Measurements from ENCODE around the gene PIAS1.
"Not testable (repeated sequence)": the region's sequence is repeated elsewhere in the genome, so short reads cannot be mapped to it uniquely, and the experiment has no call there.

The PIAS1 gene

DNA sequence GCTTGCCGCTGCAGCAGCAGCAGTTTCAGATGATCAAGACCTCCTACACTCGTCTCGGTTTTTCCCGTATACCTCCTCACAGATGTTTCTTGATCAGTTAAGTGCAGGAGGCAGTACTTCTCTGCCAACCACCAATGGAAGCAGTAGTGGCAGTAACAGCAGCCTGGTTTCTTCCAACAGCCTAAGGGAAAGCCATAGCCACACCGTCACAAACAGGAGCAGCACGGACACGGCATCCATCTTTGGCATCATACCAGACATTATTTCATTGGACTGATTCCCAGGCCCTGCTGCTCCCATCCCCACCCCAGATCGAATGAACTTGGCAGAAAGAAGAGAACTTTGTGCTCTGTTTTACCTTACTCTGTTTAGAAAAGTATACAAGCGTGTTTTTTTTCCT is 133.4 kb downstream of the PIAS1 start:
- DNase-seq = no peak

DNA sequence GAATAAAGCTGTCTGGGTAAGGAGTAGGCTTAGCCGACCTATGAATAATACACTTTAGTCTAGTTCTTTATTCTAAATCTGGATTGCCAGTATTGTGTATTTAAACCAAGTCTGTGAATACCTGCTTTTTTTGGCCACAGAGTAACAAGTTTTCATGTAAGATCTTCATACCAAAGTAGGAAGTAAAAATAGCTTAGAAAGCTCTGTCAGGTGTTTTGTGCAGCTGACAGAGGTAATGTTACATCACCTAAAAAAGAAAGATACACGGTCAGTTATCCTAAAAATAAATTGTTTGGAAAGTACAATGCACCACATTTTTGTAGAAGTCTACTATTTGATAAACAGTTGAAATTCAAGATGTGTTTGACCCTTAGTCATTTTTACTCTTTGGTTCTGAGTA is 134.5 kb downstream of the PIAS1 start:
- no peak for DNase-seq

DNA sequence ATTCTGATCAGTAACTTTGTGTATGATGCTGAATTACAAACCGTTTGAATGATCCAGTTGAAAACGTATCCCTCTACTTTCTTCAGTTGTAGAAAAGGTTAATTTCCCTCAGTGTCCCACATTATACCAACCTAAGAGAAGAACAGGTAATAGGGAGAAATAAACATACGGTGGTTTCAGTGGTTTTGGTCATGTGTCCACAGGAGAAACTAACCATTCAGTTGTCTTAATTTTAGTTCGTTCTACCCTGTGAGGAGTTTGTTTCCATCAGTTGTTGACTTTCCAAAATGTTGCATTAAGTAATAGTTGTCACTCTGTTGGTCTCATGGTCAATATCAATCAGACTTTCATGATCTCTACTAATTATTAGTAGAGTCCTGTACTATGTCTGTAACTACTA is 135.9 kb downstream of the PIAS1 start:
- DNase-seq = no peak

DNA sequence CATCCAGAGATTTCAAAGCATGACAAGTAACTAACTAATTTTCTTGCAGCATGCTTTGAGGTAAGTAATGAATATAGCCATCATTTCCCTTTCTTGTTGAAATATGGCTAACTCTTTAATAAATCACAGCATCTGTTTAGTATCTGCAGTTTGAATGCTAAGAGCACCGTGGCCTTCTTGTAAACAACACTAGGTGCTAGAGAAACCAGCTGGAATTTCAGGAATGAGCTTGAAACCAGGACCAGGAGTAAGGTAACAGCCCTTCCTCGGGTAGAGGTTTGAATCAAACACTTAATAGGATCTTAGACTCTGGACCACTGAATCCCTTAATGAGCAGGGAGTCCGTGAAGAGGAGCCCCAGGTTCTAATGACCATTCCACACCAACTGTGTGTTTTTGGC is 137.4 kb downstream of the PIAS1 start:
- DNase-seq = no peak

DNA sequence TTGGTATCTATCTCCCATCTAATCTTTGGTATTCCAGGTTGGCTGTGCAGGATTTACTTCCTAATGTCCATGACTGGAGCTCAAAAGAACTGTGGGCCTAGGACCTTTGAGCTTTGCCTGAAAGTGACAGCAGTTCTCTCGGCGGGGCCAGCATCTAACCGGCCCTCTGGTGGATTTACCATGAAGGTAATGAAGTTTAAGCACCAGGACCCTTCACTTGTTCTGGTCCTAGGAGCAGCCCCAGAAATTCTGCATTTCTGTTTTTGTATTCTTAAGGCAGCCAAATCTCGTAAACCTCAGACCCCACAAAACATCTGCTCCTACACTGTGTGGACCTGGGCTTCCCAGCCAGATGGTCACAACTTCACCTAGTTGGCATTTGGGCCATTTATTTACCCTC is 138.0 kb downstream of the PIAS1 start:
- DNase-seq = no peak

DNA sequence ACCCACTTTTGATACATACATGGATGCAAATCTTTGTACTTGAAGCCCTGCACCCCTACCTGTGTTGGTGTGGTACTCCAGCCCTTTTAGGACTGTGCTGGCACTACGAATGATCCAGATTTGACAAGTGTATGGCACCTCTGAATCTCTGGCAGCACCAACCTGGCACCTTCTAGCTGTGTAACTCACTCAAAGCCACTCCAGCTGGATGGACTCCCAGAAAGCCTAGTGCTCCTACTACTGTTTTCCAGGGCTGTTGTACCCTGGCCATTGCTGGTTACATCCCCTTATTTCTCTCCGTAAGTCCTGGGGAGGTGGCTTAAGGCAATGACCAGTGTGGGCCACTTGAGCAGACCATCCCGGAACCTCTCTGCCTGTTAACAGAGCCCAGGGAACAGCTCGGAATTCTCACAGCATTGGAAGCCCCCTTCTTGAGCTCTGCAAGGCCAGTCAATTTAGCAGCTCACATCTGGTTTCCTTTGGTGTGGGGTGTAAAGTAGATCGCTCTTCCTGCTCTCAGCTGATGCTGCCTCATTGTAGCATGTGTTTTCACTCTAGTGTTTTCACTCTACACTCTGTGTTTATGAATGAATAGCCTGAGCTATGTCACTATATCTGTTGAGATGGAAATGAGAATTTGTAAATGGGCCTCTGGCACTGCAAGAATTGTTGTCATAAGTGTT is 138.8 kb downstream of the PIAS1 start:
- DNase-seq = no peak

DNA sequence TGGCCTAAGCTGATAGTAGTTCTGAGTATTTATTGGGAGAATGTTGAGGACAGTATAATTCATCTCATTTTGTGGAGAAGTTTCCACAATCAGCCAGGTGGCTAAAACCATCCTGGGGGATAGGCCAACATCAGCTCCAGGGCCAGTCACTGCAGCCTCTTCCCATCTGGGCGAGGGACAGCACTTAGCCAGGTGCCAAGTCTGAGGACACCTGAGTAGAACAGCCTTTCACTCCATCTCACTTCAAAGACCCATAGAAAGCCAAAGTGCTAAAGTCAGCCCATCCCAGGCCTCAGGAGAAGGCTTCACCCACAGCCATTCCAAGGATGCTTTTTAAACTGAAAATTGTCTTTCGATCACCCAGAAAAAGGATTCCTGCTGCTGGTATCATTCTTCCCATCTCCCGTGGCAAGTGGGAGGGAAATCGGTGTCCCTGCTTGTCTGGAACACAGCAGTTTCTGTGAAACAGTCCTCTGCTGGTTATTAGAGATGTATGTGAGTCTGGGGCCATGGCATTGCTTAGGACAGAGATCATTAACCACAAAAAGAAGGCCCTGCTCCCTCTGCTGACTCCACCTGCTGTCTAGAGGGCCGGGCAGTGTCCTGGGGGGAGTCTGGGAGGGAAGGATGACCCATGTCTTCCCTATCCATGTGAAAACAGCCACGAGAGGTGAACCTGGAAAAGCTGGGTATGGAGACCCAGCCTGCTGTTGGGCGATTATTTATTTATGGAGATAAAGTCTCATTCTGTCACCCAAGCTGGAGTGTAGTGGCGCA is 141.4 kb downstream of the PIAS1 start:
- no peak for DNase-seq

DNA sequence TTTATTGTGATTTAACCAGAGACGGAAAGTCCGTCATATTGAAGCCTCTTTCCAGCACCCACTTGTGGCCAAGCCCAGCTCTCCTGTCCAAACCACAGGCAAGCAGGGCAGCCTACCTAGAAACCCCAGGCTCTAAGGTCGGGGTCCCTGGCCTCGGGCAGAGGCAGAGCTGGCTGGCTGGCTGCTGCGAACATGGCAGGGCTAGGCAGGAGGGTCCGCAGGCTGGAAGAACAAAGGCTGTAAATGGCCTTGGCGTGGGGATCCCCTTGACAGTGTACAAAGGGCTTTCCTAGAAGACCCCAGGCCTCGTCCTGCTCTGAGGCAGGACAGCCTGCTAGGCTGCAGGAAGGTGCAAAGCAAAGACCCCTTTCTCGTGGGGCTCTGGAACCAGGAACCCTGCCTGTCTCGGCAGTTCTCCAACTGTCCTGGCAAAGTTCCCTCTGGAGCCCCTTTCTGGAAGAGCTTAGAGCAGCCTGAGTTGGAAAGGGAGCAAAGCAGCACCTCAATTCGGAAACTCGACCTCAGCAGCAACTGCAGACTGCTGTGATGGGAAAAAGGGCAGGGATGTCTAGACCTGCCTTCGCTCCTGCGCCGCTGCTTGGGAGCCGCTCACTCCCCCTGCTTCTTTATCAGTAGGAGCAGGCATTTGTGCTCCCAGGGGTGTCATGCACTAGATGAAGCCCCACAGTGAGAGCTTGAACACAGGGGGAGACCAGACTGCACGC is 142.5 kb downstream of the PIAS1 start:
- no peak for DNase-seq

DNA sequence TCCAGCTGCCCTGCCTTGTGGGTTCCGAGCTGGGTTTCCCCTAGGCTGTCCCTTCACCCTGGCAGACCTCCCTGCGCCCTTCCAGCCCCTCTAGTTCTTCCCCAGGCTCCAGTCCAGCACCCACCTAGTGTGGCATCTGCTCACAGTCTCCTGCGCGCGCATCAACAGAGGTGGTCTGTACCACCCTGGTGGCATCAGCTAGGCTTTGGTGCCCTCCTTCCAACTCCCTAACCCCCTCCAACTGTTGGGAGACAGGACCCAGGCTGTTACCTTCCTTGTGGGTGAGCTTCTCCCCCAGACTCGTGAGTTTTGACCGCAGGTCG is 143.0 kb downstream of the PIAS1 start:
- DNase-seq = no peak

DNA sequence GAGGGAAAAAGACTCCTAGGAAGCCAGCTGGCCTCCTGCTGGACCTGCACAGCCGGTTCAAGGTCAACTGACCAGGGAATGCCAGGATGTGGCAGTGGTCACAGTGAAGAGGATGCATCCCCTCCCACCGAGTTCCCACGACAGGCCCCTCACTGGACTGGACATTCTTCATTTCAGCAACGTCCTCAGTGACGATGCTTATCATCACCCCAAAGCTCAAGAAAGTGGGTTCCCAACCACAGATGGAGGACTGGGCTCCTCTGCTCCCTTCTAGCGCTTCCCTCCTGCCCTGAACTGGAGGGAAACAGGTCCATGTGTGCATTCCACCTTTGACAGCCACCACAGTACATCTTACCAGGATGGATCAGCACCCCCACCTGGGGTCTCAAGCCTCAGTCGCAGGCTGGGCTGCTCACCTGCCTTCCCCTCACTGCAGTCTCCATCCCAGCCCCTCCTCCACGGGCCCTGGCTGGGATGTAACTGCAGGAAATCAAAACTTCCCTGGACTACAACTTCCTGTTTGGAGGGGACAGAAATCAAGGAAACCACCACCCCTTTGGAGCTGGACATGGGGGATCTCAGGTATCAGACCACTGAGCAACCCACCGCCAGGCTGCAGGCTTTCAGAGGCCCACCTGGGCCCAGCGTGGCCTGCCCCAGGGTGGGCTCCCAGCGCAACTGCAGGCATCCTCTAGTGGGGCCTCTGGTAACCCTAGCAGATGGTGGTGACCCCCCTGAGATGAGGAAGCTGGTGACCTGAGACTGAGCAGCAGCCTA is 143.7 kb downstream of the PIAS1 start:
- DNase-seq = no peak

DNA sequence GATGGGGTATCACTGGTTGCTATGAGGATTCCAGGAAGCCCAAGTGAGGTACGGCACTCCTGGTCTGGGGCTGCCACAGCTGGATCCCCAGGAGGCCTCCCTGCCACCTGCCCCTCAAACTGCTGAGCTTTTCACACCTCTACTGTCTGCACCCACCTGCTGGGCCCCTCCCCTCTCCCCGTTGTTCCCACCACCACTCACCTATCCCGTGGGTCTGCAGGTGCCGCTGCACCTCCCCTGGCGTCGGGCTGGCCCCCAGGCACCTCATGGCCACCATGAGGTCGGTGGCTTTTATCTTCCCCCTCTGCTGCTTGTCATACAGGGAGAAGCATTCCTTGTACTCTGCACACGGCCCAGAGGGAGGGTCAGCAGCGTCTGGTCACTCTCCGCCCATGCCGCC is 145.2 kb downstream of the PIAS1 start:
- DNase-seq = no peak

DNA sequence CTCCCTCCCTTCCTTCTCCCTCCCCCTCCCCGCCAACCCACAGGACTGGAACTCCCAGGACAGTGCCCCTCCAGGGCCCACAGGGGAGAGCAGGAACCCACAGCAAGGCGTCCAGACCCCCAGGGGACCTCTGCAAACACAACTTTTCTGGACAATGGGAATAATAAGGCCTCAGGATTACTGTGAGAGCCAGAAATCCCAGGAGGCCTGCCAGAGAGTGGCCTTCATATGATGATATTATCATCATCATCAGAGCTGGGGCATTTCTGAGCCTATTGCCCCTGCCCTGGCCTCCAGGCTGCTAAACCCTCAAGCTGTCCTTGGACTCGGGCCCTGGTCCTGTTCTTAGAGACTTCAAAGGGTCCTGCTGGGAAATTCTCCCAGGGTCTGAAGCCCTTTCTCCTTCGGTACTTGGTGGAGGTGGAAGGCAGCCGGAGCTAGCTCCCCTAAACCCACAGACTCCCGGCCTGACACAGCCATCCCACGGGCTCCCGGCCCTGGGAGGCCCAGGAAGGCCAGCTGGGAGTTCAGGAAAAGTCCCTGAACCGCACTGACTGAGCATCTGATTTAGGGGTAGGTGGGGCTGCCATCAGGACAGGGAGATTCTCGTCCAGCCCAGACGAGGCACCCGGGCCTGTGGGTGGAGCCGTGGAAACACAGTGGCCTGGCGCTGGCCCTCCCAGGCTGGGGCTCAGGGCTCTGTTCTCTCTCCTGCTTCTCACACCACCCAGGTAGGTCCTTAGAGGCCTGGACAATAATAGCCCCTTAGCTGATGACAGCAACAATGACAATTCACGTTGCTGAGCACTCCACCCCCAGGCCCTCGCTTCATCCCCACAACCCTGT is 146.1 kb downstream of the PIAS1 start:
- DNase-seq = no peak

DNA sequence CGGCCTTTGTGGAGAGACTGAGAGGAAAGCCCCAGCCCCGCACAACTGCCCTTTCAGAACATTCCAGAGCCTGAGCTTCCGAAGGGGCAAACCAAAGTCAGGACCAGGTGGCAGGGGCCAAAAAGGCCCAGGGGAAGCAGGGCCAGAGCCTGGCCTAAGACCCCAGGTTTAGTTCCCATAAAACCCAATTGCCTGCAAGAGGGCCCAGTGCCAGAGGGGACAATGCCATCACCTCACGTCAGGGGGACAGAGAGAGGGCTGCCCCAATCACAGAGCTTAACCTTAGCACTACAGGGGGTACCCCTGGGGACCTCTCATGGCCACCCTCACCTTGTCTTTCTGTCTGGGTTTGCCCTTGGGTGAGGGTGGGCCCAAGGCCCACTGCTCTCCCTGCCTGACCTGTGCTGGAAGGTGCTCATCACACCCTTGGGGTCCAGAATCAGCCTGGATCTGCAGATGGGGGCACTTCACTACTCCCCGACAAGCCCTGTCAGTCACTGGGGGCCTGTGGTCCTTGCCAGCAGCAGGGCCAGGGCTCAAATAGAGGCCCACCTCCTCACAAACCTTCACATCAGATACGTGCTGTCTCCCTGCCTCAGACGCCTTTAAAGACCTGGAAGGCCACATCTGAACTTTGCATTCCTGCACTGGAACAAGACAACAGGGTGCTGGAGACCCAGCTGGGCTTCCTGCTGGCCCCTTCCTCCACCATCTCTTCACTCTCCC is 147.2 kb downstream of the PIAS1 start:
- no peak for DNase-seq

DNA sequence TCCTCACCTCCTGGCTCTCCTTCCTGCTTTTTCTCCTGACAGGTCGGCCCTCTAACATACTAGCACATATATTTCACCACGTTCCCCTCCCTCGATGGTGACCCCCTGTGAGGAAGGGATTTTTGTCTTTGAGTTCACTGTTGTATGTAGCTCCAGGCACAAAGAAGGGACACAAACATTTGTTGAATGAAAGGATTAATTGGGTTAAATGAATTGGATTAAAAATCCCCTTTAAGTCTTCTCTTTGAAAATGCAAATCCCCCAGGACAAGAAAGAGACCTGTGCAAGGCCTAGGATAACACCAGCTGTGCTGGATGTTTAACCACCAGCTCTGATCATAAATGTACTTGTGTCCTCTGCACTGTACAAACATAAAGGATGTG is 147.8 kb downstream of the PIAS1 start:
- DNase-seq = no peak

DNA sequence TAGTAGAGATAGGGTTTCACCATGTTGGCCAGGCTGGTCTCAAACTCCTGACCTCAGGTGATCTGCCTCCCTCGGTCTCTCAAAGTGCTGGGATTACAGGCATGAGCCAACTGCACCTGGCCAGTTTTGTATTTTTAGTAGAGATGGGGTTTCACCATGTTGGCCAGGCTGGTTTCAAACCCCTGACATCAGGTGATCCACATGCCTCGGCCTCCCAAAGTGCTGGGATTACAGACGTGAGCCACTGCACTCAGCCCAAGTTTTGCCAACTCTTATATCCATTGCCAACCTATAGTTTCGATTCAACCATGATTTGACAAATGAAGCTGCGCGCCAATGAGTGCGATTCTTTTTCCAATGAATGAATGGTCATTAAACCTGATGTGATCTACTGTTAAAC is 148.9 kb downstream of the PIAS1 start:
- not testable (repeated sequence) for DNase-seq

DNA sequence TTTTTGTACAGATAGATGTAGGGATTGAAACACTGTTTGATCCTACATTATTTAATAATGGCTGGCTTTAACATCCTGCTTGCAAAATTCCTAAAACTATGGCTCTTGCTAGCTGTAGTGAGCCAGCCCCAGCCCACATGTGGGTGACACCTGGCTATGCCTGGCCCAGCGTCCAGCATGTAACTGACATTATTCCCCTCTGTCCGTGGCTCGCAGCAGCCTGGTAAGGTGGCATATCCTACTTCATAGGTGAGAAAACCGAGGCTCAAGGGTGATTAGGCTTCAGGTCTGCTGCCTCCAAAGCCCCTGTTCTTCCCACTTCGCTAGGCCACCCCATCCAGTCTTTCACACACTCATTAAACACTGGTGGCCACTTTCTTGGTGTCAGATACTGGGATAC is 149.4 kb downstream of the PIAS1 start:
- DNase-seq = no peak

DNA sequence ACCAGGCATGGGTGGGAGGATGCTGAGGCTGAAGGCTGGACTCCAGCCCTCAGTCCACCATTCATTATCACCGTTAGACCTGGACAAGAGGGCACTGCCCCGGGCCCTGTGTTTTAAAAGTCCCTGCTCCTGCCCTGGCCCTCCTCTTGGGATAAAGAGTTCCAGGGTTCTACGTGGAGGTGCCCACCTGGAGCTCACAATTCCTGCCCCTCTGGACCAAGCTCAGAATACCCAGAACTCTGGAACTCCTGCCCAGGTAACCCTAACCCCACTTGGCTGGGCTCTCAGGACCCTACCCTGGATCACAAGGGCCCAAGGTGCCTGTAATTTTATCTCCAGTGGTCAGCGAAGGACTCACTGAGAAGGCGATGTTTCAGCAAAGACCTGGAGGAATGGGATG is 149.8 kb downstream of the PIAS1 start:
- no peak for DNase-seq

DNA sequence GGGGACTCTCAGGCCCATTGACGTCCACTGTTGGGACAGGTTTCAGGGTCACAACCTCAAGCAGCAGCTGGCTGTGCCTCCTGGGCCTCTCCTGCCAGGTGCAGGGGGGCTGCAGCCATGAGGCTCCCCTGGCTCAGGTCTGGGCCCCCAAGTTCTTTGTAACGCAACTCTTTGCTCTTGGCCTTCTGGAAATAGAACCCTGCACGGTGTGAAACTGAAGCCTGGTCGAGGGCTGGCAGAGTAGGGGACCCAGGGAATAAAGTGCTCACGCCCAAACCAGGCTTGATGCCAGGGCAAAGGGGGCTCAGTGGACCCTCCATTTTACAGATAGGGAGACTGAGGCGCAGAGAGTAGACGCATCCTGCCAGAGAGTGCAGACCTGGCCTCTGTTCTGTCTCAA is 150.2 kb downstream of the PIAS1 start:
- no peak for DNase-seq

DNA sequence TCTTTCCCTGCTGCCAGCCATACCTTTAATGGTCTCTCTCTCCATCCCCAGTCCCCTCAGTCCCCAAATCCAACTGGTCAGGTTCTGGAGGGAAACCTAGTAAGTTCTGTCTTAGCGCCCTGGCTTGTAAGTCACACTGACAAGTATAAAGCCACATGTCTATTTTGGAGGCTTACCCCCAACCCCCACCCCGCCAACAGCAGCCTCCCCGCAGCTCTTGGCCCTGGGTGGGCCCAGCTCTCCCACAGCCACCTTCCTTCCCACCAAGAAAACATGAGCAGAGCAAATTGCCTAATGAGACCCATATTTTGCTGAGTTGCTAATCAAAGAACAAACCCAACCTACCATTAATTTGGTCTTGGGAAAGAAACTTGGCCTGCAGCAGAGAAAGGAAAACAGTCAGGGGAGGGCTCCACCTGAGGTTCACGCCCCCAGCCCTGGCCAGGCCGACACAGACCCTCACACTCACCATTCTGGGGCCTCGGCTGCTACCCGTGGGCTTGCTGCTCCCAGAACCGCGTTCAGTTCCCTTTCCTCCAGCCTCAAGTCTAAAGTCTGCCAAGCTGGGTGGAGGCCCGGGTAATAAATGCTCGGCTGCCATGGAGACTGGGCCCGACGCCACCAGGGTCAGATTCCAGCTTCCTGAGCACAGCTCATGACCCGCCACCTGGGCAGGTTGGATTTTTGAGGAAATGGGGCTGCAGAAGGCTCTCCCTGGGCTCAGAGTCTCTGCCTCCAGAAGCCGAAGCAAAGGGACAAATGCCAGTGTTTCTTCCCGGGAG is 150.9 kb downstream of the PIAS1 start, which contains the start of gene CALML4:
CALML4 (minus strand) TSS at position 557 of the 782 bp plus-strand sequence; CDS start at position 472, 85 bp downstream.
- DNase-seq = no peak

DNA sequence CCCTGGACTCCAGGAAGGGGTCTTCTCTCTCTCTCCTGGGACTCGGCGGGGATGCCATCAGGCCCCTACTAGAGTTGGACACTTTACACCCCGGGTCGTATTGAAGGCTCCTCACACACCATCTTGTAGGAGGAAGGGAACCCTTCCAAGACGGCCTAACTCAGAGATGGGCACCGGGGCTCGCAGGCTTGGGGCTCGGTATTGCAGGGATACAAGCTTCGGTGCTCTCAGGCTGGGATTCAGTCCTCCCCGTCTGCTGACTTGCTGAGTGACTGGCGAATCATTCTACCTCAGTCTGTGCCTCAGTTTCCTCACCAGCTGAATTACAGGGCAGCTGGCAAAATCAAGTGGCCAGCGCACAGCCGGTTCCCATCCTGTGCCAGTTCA is 151.4 kb downstream of the PIAS1 start:
- no peak for DNase-seq

Measured in stimulated activated CD4-positive, alpha-beta T cell treated with anti-CD3 and anti-CD28 coated beads, Interleukin-4, amount 100 ng/mL, for 24 hours (primary cell).